ENCODE data around the gene SNX1. TPM values are rescaled to one million over a fixed set of nuclear protein-coding genes. Genes with fewer than 3 reads are reported as not detected.

The SNX1 gene
- total and polyA plus RNA-seq, 2 of the 8 experiments (the other 6 are each of a cell fraction or from before 2014, with no cell fraction given), result 27.9 to 59.8 TPM

DNA sequence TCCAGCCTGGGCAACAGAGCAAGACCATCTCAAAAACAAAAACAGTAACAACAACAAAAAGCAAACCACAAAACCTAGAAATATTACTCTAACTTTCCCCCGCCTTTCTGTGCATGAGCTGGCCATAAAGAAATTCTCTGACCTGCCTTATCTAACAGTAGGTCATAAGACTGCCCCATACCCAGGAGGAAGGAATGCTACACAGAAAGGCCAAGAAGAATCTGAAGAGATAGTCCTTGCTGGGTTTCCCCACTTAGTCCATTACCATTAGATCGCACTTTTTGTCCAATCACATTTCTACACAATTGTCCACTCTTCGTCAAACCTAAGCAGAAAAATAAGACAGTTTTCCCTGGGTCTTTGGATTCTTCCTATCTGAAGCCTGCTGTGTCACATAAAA is 25.7 kb upstream of the SNX1 start:
- Histone ChIP-seq H4K5ac (ENCODE audit: insufficient read length, low read depth, low read length) (no peak overlapping the region), H2BK15ac (ENCODE audit: low read length) (no peak overlapping the region), H3K23me2 (ENCODE audit: low read depth, low read length) (no peaks in the 10 kb centered on the region), H4K91ac (replicated peaks; ENCODE audit: insufficient read length, low read length) (no peak overlapping the region), H3K9me3 (ENCODE audit: insufficient read depth in 2 of 2, low read depth in 1 of 2, low read length in 1 of 2) (no peaks in the 10 kb centered on the region), H3K9ac (replicated peaks in 1 of 4; ENCODE audit: extremely low read depth in 1 of 4, low read depth in 3 of 4, low read length in 3 of 4) (no peak overlapping the region), H2BK5ac (ENCODE audit: low read depth, low read length) (no peak overlapping the region), H4K8ac (ENCODE audit: extremely low read depth, insufficient read depth, low read length) (no peak overlapping the region), H2BK20ac (ENCODE audit: low read length) (no peak overlapping the region), H4K20me1 (replicated peaks in 1 of 2; ENCODE audit: control insufficient read depth in 1 of 2, insufficient read depth in 2 of 2, low read length in 2 of 2) (no peaks in the 10 kb centered on the region), H3K14ac (ENCODE audit: insufficient read length) (no peak overlapping the region), H3K56ac (replicated peaks; ENCODE audit: insufficient read length, low read depth, low read length) (no peak overlapping the region), H3K79me2 (ENCODE audit: control insufficient read depth in 1 of 2, insufficient read depth in 2 of 2, low read length in 2 of 2) (no peaks in the 10 kb centered on the region), H2BK120ac (replicated peaks; ENCODE audit: low read depth, low read length) (no peak overlapping the region), H3K18ac (ENCODE audit: extremely low read depth, low read length) (no peak overlapping the region), H3K4ac (replicated peaks; ENCODE audit: insufficient read length, low read depth, low read length) (no peak overlapping the region), H3K23ac (ENCODE audit: insufficient read length) (no peak overlapping the region), H2BK12ac (ENCODE audit: low read depth, low read length) (no peak overlapping the region), H2AK5ac (ENCODE audit: low read depth, low read length) (no peak overlapping the region), H3K36me3 (ENCODE audit: control insufficient read depth in 2 of 4, insufficient read depth in 4 of 4, low read length in 3 of 4) (peaks cover 2 to 20% (median 9%) of the 10 kb centered on the region in 4 experiments; a peak in 7 of 8 replicates), H3K4me2 (ENCODE audit: insufficient read depth in 1 of 2, low read depth in 2 of 2, low read length in 2 of 2) (no peak overlapping the region), H3K4me3 (ENCODE audit: extremely low read depth in 1 of 4, insufficient read depth in 2 of 4, low read depth in 3 of 4, low read length in 4 of 4) (no peak overlapping the region), H3K27me3 (replicated peaks in 1 of 4; ENCODE audit: control insufficient read depth in 3 of 4, extremely low read depth in 1 of 4, insufficient read depth in 3 of 4, low read length in 3 of 4) (no peaks in the 10 kb centered on the region), H2AFZ (ENCODE audit: low read length) (no peak overlapping the region), H3K27ac (ENCODE audit: low read depth, low read length) (no peak overlapping the region), H3K4me1 (replicated peaks in 1 of 4; ENCODE audit: control insufficient read depth in 3 of 4, insufficient read depth in 4 of 4, low read length in 3 of 4) (peaks cover 0 to 1% (median 0%) of the 10 kb centered on the region in 4 experiments; a peak in 2 of 7 replicates), H3K79me1 (ENCODE audit: low read depth, low read length) (no peaks in the 10 kb centered on the region; the same call in 1 of the 2 replicates)
- WGBS, 2 experiments (ENCODE audit: extremely low coverage in 1 of 2, insufficient coverage in 1 of 2, insufficient read length in 1 of 2, insufficient replicate concordance in 2 of 2, low coverage in 1 of 2, low lambda C conversion rate in 2 of 2, missing lambda C conversion rate in 1 of 2), result 92% methylated on average over 3 of the region's 3 CpGs; no CpG with 5 or more reads in 1 of the 2 experiments
- FAIRE-seq (no peak), DNase-seq (ENCODE audit: low read depth in 1 of 2, low spot score in 2 of 2) (no peak)
- POLR2A ChIA-PET (ENCODE audit: partially characterized antibody), result no interaction called here
- CTCF ChIA-PET (ENCODE audit: partially characterized antibody), result interaction anchor here (0.6 to 5.8 kb wide), 21 partner anchors 9 to 583 kb away, joined by 3 to 62 read pairs (median 4); partner anchors contain the start of genes CIAO2A and DAPK2
- TF ChIP-seq EZH2 (IDR thresholded peaks at IDR 0.05; ENCODE audit: low read depth, low read length, severe bottlenecking), result no peak
- no peak for TF ChIP-seq HDAC2 (IDR thresholded peaks at IDR 0.05; ENCODE audit: borderline replicate concordance in 1 of 2, low read depth in 2 of 2, low read length in 2 of 2)
- TF ChIP-seq CEBPB (IDR thresholded peaks at IDR 0.05; ENCODE audit: low read depth, low read length), result no peak
- TF ChIP-seq TAF1 (IDR thresholded peaks at IDR 0.05; ENCODE audit: low read depth, low read length), result no peak
- TF ChIP-seq TBP (IDR thresholded peaks at IDR 0.05; ENCODE audit: low read depth, low read length), result no peak
- TF ChIP-seq, protein P1, sequence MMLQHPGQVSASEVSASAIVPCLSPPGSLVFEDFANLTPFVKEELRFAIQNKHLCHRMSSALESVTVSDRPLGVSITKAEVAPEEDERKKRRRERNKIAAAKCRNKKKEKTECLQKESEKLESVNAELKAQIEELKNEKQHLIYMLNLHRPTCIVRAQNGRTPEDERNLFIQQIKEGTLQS (IDR thresholded peaks at IDR 0.05; ENCODE audit: insufficient read depth, low read depth, low read length), result no peak
- no peak for TF ChIP-seq CHD1 (IDR thresholded peaks at IDR 0.05; ENCODE audit: low read depth, low read length)
- TF ChIP-seq EP300 (IDR thresholded peaks at IDR 0.05; ENCODE audit: borderline replicate concordance in 1 of 2, low read depth in 2 of 2, low read length in 2 of 2), result no peak
- TF ChIP-seq SAP30 (IDR thresholded peaks at IDR 0.05; ENCODE audit: insufficient read depth, insufficient replicate concordance, low read length), result no peak
- TF ChIP-seq SIRT6 (IDR thresholded peaks at IDR 0.05; ENCODE audit: low read length), result no peak
- TF ChIP-seq KDM1A (IDR thresholded peaks at IDR 0.05; ENCODE audit: borderline replicate concordance, low read length), result no peak
- TF ChIP-seq RNF2 (IDR thresholded peaks at IDR 0.05; ENCODE audit: borderline replicate concordance, low read depth, low read length, missing control alignments, poor library complexity, severe bottlenecking), result no peak
- no peak for TF ChIP-seq BCL11A (IDR thresholded peaks at IDR 0.05; ENCODE audit: low read depth in 2 of 2, low read length in 2 of 2)

Data from H1 (cell line).